OCI-LY1 (cell line): ENCODE data around the gene TBPL1.

ENCODE experiments used
- H2AFZ ChIP-seq: fragments of 200-600 bp; sonication (generic), shearing (Covaris generic); 2 replicates; pipeline ENCODE4 v1.6.0; 2014; ENCODE audit warnings: antibody characterized with exemption, mild to moderate bottlenecking, low read length
- H3F3A ChIP-seq: fragments of 200-600 bp; sonication (generic), shearing (Covaris generic); 2 replicates; pipeline ENCODE4 v1.6.0; 2014; ENCODE audit warnings: mild to moderate bottlenecking, antibody characterized with exemption, low read length, moderate library complexity; ENCODE audit not compliant: insufficient read depth
- H3K27ac ChIP-seq: fragments of 200-600 bp; sonication (generic); 2 replicates; pipeline ENCODE4 v1.5.1; 2014; ENCODE audit warnings: low read length, mixed run types, mild to moderate bottlenecking, low read depth; ENCODE audit not compliant: poor library complexity, severe bottlenecking
- H3K27me3 ChIP-seq: fragments of 200-600 bp; sonication (generic); 2 replicates; pipeline ENCODE4 v1.6.0; 2014; ENCODE audit warnings: antibody characterized with exemption, mild to moderate bottlenecking, low read length, moderate library complexity; ENCODE audit not compliant: insufficient read depth
- H3K36me3 ChIP-seq: fragments of 200-600 bp; sonication (generic); 2 replicates; pipeline ENCODE4 v1.6.1; 2014; ENCODE audit warnings: mild to moderate bottlenecking, antibody characterized with exemption, low read length, moderate library complexity, mixed read lengths; ENCODE audit not compliant: insufficient read depth
- H3K4me1 ChIP-seq: fragments of 200-600 bp; sonication (generic); 2 replicates; pipeline ENCODE4 v1.5.1; 2014; ENCODE audit warnings: mild to moderate bottlenecking, low read length, moderate library complexity; ENCODE audit not compliant: insufficient read depth, severe bottlenecking
- H3K4me2 ChIP-seq: fragments of 200-600 bp; sonication (generic), shearing (Covaris generic); 2 replicates; pipeline ENCODE4 v1.6.1; 2014; ENCODE audit warnings: low read length
- H3K4me3 ChIP-seq: fragments of 200-600 bp; sonication (generic); 2 replicates; pipeline ENCODE4 v1.5.1; 2014; ENCODE audit warnings: low read length, low read depth, mild to moderate bottlenecking, mixed read lengths; ENCODE audit not compliant: poor library complexity, severe bottlenecking
- H3K79me2 ChIP-seq: fragments of 200-600 bp; shearing (Covaris generic); 2 replicates; pipeline ENCODE4 v1.6.1; 2016; ENCODE audit warnings: mixed run types, low read length, mixed read lengths; ENCODE audit not compliant: insufficient read depth
- H3K9ac ChIP-seq: fragments of 200-600 bp; sonication (generic), shearing (Covaris generic); 2 replicates; pipeline ENCODE4 v1.6.1; 2014; ENCODE audit warnings: mild to moderate bottlenecking, low read length, mixed read lengths
- H3K9me2 ChIP-seq: fragments of 200-600 bp; sonication (generic), shearing (Covaris generic); 2 replicates; pipeline ENCODE4 v1.6.1; 2014; ENCODE audit warnings: low read depth, mild to moderate bottlenecking, low read length, mixed read lengths
- H3K9me3 ChIP-seq: fragments of 200-600 bp; shearing (Covaris generic); 2 replicates; pipeline ENCODE4 v1.6.1; 2014; ENCODE audit warnings: low read length, mixed read lengths
- H4K20me1 ChIP-seq: fragments of 200-600 bp; sonication (generic), shearing (Covaris generic); 2 replicates; pipeline ENCODE4 v1.6.0; 2016; ENCODE audit warnings: mild to moderate bottlenecking, low read length; ENCODE audit not compliant: insufficient read depth
- CTCF ChIP-seq: fragments of 200-600 bp; sonication (generic), shearing (Covaris generic); IDR thresholded peaks from 2 replicates; pipeline ENCODE4 v1.5.1; 2017; ENCODE audit warnings: mild to moderate bottlenecking, antibody characterized with exemption, low read length, moderate library complexity, mixed read lengths

The TBPL1 gene

GRCh38 chr6:134039116-134039515 is 86.1 kb downstream of the TBPL1 start:
- Histone ChIP-seq H3K9me2 (no peaks in the 10 kb centered on the region), H3K27me3 (0 out of 2 replicates have a peak, but pooled peaks cover 3% of the 10 kb centered on the region), H2AFZ (no peak overlapping the region), H3K4me3 (no peak overlapping the region), H3K9ac (no peak overlapping the region), H4K20me1 (no peaks in the 10 kb centered on the region), H3K36me3 (peaks cover 4% of the 10 kb centered on the region; the same call in 1 of the 2 replicates), H3K27ac (no peak overlapping the region), H3K79me2 (no peaks in the 10 kb centered on the region), H3K4me2 (no peak overlapping the region), H3K4me1 (peaks cover 37% of the 10 kb centered on the region), H3K9me3 (peaks cover 7% of the 10 kb centered on the region; the same call in 1 of the 2 replicates), H3F3A (no peaks in the 10 kb centered on the region)
- TF ChIP-seq CTCF: no peak
